GM12872 (cell line): Measurements from ENCODE around the gene GAGE12H.
"Not testable (repeated sequence)": the region's sequence is repeated elsewhere in the genome, so short reads cannot be mapped to it uniquely, and the experiment has no call there.

ENCODE experiments used
- TF ChIP-seq, protein P1 (sequence below): IDR thresholded peaks from 3 replicates; pipeline ENCODE4 v1.5.1; 2011; ENCODE audit warnings: low read depth, mild to moderate bottlenecking, low read length, moderate library complexity; ENCODE audit not compliant: insufficient read depth

The GAGE12H gene, protein sequence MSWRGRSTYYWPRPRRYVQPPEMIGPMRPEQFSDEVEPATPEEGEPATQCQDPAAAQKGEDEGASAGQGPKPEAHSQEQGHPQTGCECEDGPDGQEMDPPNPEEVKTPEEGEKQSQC

DNA sequence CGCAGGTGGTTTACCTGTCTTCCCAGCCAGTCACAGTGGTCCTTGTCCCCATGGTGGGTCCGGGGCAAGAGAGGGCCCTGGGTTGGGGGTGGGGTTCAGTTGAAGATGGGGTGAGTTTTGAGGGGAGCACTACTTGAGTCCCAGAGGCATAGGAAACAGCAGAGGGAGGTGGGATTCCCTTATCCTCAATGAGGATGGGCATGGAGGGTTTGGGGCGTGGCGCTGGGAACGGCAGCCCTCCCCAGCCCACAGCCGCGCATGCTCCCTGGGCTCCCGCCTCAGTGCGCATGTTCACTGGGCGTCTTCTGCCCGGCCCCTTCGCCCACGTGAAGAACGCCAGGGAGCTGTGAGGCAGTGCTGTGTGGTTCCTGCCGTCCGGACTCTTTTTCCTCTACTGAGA lies at the start of gene GAGE12H:
Gene GAGE12H (plus strand): TSS at position 301 of the 400 bp plus-strand sequence. CDS start 1,155 bp downstream, outside the sequence.
- TF ChIP-seq, protein P1, sequence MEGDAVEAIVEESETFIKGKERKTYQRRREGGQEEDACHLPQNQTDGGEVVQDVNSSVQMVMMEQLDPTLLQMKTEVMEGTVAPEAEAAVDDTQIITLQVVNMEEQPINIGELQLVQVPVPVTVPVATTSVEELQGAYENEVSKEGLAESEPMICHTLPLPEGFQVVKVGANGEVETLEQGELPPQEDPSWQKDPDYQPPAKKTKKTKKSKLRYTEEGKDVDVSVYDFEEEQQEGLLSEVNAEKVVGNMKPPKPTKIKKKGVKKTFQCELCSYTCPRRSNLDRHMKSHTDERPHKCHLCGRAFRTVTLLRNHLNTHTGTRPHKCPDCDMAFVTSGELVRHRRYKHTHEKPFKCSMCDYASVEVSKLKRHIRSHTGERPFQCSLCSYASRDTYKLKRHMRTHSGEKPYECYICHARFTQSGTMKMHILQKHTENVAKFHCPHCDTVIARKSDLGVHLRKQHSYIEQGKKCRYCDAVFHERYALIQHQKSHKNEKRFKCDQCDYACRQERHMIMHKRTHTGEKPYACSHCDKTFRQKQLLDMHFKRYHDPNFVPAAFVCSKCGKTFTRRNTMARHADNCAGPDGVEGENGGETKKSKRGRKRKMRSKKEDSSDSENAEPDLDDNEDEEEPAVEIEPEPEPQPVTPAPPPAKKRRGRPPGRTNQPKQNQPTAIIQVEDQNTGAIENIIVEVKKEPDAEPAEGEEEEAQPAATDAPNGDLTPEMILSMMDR: not testable (repeated sequence)

- TF ChIP-seq, protein P1: not testable (repeated sequence)
Observed at GRCh38 chrX:49531877-49532276, 47.9 kb upstream of the GAGE12H start, which contains the start of gene GAGE12C. Gene GAGE12C, plus strand, starts transcription at chrX:49532177. Its CDS starts 1,155 bp downstream, at chrX:49533332.

DNA sequence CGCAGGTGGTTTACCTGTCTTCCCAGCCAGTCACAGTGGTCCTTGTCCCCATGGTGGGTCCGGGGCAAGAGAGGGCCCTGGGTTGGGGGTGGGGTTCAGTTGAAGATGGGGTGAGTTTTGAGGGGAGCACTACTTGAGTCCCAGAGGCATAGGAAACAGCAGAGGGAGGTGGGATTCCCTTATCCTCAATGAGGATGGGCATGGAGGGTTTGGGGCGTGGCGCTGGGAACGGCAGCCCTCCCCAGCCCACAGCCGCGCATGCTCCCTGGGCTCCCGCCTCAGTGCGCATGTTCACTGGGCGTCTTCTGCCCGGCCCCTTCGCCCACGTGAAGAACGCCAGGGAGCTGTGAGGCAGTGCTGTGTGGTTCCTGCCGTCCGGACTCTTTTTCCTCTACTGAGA lies 38.3 kb upstream of the GAGE12H start, which contains the start of gene GAGE12D:
Gene GAGE12D (plus strand): TSS at position 301 of the 400 bp plus-strand sequence. CDS start 1,155 bp downstream, outside the sequence.
- TF ChIP-seq, protein P1: not testable (repeated sequence)

GRCh38 chrX:49550989-49551388 lies 28.8 kb upstream of the GAGE12H start, which contains the start of gene GAGE12E:
Gene GAGE12E, plus strand, starts transcription at chrX:49551289. Its CDS starts 1,155 bp downstream, at chrX:49552444.
- TF ChIP-seq, protein P1: not testable (repeated sequence)

DNA sequence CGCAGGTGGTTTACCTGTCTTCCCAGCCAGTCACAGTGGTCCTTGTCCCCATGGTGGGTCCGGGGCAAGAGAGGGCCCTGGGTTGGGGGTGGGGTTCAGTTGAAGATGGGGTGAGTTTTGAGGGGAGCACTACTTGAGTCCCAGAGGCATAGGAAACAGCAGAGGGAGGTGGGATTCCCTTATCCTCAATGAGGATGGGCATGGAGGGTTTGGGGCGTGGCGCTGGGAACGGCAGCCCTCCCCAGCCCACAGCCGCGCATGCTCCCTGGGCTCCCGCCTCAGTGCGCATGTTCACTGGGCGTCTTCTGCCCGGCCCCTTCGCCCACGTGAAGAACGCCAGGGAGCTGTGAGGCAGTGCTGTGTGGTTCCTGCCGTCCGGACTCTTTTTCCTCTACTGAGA lies 19.2 kb upstream of the GAGE12H start, which contains the start of gene GAGE12F:
Gene GAGE12F (plus strand): TSS at position 301 of the 400 bp plus-strand sequence. CDS start 1,155 bp downstream, outside the sequence.
- TF ChIP-seq, protein P1: not testable (repeated sequence)

DNA sequence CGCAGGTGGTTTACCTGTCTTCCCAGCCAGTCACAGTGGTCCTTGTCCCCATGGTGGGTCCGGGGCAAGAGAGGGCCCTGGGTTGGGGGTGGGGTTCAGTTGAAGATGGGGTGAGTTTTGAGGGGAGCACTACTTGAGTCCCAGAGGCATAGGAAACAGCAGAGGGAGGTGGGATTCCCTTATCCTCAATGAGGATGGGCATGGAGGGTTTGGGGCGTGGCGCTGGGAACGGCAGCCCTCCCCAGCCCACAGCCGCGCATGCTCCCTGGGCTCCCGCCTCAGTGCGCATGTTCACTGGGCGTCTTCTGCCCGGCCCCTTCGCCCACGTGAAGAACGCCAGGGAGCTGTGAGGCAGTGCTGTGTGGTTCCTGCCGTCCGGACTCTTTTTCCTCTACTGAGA lies 9.6 kb upstream of the GAGE12H start, which contains the start of gene GAGE12G:
Gene GAGE12G (plus strand): TSS at position 301 of the 400 bp plus-strand sequence. CDS start 1,155 bp downstream, outside the sequence.
- TF ChIP-seq, protein P1: not testable (repeated sequence)

GRCh38 chrX:49589196-49589595 lies 9.4 kb downstream of the GAGE12H start, which contains the start of gene GAGE2A:
Gene GAGE2A, plus strand, starts transcription at chrX:49589496. Its CDS starts 1,155 bp downstream, at chrX:49590651.
- TF ChIP-seq, protein P1: not testable (repeated sequence)
